ENCODE measurements around the gene TNK1.

GRCh38 chr17:7410634-7411426 lies 29.9 kb downstream of the TNK1 start:
- TF ChIP-seq CTCF (IDR thresholded peaks at IDR 0.05): no peak
- no peak for TF ChIP-seq EP300 (IDR thresholded peaks at IDR 0.05; ENCODE audit: low read depth)
- no peak for TF ChIP-seq POLR2A (IDR thresholded peaks at IDR 0.05)

Measured in transverse colon (tissue), 3 donors.